GM10847 (cell line): ENCODE data around the gene BTRC.

Experiments
- POLR2A ChIP-seq: IDR thresholded peaks from 2 replicates; pipeline ENCODE4 v1.6.1; 2011; ENCODE audit not compliant: insufficient read length; ENCODE audit errors: extremely low read depth

The BTRC gene

GRCh38 chr10:101484175-101484745, 130.3 kb downstream of the BTRC start:
- TF ChIP-seq POLR2A = no peak

GRCh38 chr10:101485207-101485606, 131.2 kb downstream of the BTRC start:
- no peak for TF ChIP-seq POLR2A

- no peak for TF ChIP-seq POLR2A
These were observed 132.0 kb downstream of the BTRC start for GRCh38 chr10:101485681-101486554.

GRCh38 chr10:101487399-101487798, 133.4 kb downstream of the BTRC start:
- no peak for TF ChIP-seq POLR2A

GRCh38 chr10:101489355-101489754, 135.4 kb downstream of the BTRC start:
- no peak for TF ChIP-seq POLR2A

- TF ChIP-seq POLR2A = no peak
These were observed 136.1 kb downstream of the BTRC start for GRCh38 chr10:101490026-101490425.

- no peak for TF ChIP-seq POLR2A
These were observed 138.2 kb downstream of the BTRC start for GRCh38 chr10:101492205-101492604.

- TF ChIP-seq POLR2A = no peak
These were observed 138.8 kb downstream of the BTRC start for GRCh38 chr10:101492814-101493213.

GRCh38 chr10:101493249-101493648, 139.3 kb downstream of the BTRC start:
- no peak for TF ChIP-seq POLR2A

GRCh38 chr10:101493782-101494281, 139.9 kb downstream of the BTRC start:
- TF ChIP-seq POLR2A = no peak

GRCh38 chr10:101494650-101495049, 140.7 kb downstream of the BTRC start:
- no peak for TF ChIP-seq POLR2A

GRCh38 chr10:101495324-101495925, 141.5 kb downstream of the BTRC start:
- TF ChIP-seq POLR2A = no peak

GRCh38 chr10:101504438-101504837, 150.5 kb downstream of the BTRC start:
- TF ChIP-seq POLR2A = no peak

GRCh38 chr10:101506829-101507661, 153.1 kb downstream of the BTRC start:
- no peak for TF ChIP-seq POLR2A

GRCh38 chr10:101507828-101508227, 153.9 kb downstream of the BTRC start:
- TF ChIP-seq POLR2A = no peak
